ENCODE results near the gene UBTF. TPM values are rescaled to one million over a fixed set of nuclear protein-coding genes. Genes with fewer than 3 reads are reported as not detected.

Gene UBTF
- total and polyA plus RNA-seq, 9 of the 15 experiments (the other 6 are each of a cell fraction or from before 2014, with no cell fraction given) = 1.2 to 113 (median 83.6) TPM

- peak; percentile 100 for TF ChIP-seq NCOR1 (IDR thresholded peaks at IDR 0.05)
- TF ChIP-seq ZBTB17 (CRISPR knock-in tag; IDR thresholded peaks at IDR 0.05) = peak; percentile 75; the same call in 1 of the 2 replicates
- TF ChIP-seq NFE2L1 (tag; IDR thresholded peaks at IDR 0.05; ENCODE audit: borderline replicate concordance, low read depth) = peak; percentile 32; the same call in 1 of the 2 replicates
- no peak for TF ChIP-seq CLOCK (CRISPR knock-in tag; IDR thresholded peaks at IDR 0.05; ENCODE audit: borderline replicate concordance)
- TF ChIP-seq DACH1 (IDR thresholded peaks at IDR 0.05; ENCODE audit: partially characterized antibody) = peak; percentile 97
- TF ChIP-seq OTX1 (CRISPR knock-in tag; IDR thresholded peaks at IDR 0.05) = no peak
- TF ChIP-seq ZFP1 (CRISPR knock-in tag; IDR thresholded peaks at IDR 0.05) = no peak
- TF ChIP-seq CBX2 (IDR thresholded peaks at IDR 0.05; ENCODE audit: insufficient read depth, low read length, poor library complexity, severe bottlenecking) = no peak
- TF ChIP-seq ZNF699 (CRISPR knock-in tag; IDR thresholded peaks at IDR 0.05; ENCODE audit: insufficient replicate concordance) = no peak
- no peak for TF ChIP-seq PKNOX1 (IDR thresholded peaks at IDR 0.05)
- TF ChIP-seq MTA3 (IDR thresholded peaks at IDR 0.05; ENCODE audit: borderline replicate concordance) = peak; percentile 90
- TF ChIP-seq COPS2 (conservative IDR thresholded peaks at IDR 0.05) = no peak
- peak; percentile 100 for TF ChIP-seq HMGN3 (IDR thresholded peaks at IDR 0.05; ENCODE audit: borderline replicate concordance, extremely low read depth, insufficient read length, low read depth, low read length)
- TF ChIP-seq ZNF134 (CRISPR knock-in tag; conservative IDR thresholded peaks at IDR 0.05) = no peak
- TF ChIP-seq MECOM (CRISPR knock-in tag; IDR thresholded peaks at IDR 0.05) = peak; percentile 73
- peak; percentile 25 for TF ChIP-seq HNRNPLL (IDR thresholded peaks at IDR 0.05; ENCODE audit: low read depth, low read length, poor library complexity, severe bottlenecking)
- TF ChIP-seq XRCC4 (IDR thresholded peaks at IDR 0.05; ENCODE audit: extremely low read depth, insufficient read depth, insufficient read length) = no peak
- TF ChIP-seq CBFA2T3 (IDR thresholded peaks at IDR 0.05) = peak; percentile 100
- TF ChIP-seq L3MBTL2 (IDR thresholded peaks at IDR 0.05) = peak; percentile 34; the same call in 1 of the 2 replicates
- no peak for TF ChIP-seq RBM34 (IDR thresholded peaks at IDR 0.05; ENCODE audit: borderline replicate concordance, insufficient read depth, low read length)
- TF ChIP-seq MLX (CRISPR knock-in tag; conservative IDR thresholded peaks at IDR 0.05) = no peak
- TF ChIP-seq TOE1 (IDR thresholded peaks at IDR 0.05; ENCODE audit: borderline replicate concordance) = peak; percentile 81
- TF ChIP-seq TOE1 (CRISPR knock-in tag; IDR thresholded peaks at IDR 0.05; ENCODE audit: borderline replicate concordance, low read depth) = no peak
- TF ChIP-seq PHF8 (IDR thresholded peaks at IDR 0.05; ENCODE audit: borderline replicate concordance, low read length) = no peak
- TF ChIP-seq BRD4 (IDR thresholded peaks at IDR 0.05) = no peak
- no peak for TF ChIP-seq CSDE1 (IDR thresholded peaks at IDR 0.05)
Observed at GRCh38 chr17:44266402-44267164, 47.1 kb upstream of the UBTF start (continued).

Data from K562 (cell line).